HCT116 (cell line): ENCODE results near the gene CENPV.

Experiments used
- CBX3 ChIP-seq: IDR thresholded peaks from 2 replicates; pipeline ENCODE4 v1.6.1; 2012; ENCODE audit warnings: low read depth
- EZH2 ChIP-seq: fragments of 200-600 bp; sonication (generic); IDR thresholded peaks from 2 replicates; pipeline ENCODE4 v1.6.1; 2017; ENCODE audit warnings: antibody characterized with exemption, mixed run types
- EZH2phosphoT487 ChIP-seq: fragments of 200-600 bp; IDR thresholded peaks from 2 replicates; pipeline ENCODE4 v1.6.1; 2018; ENCODE audit warnings: antibody characterized with exemption, borderline replicate concordance
- POLR2A ChIP-seq: IDR thresholded peaks from 2 replicates; pipeline ENCODE4 v1.7.0; 2011; ENCODE audit warnings: borderline replicate concordance; ENCODE audit not compliant: insufficient read depth, insufficient read length; ENCODE audit errors: extremely low read depth
- POLR2AphosphoS5 ChIP-seq: IDR thresholded peaks from 2 replicates; pipeline ENCODE4 v1.6.1; 2011; ENCODE audit warnings: mild to moderate bottlenecking, low read depth, low read length, moderate library complexity
- SRF ChIP-seq: IDR thresholded peaks from 2 replicates; pipeline ENCODE4 v1.6.1; 2012; ENCODE audit warnings: low read depth
- TF ChIP-seq, protein P1 (sequence below): IDR thresholded peaks from 2 replicates; pipeline ENCODE4 v1.6.1; 2012
- TF ChIP-seq, protein P2 (sequence below), 3 experiments: fragments of 200-600 bp in 1 of 3; sonication (generic) in 1 of 3; IDR thresholded peaks in 2 of 3; conservative IDR thresholded peaks in 1 of 3; 2 replicates each; pipeline ENCODE4 v1.5.1; 2012 to 2017; ENCODE audit warnings: low read depth in 2 of 3, low read length in 2 of 3, antibody characterized with exemption in 1 of 3, borderline replicate concordance in 1 of 3, control low read depth in 1 of 3, mild to moderate bottlenecking in 1 of 3, mixed read lengths in 1 of 3, mixed run types in 1 of 3, moderate library complexity in 1 of 3; ENCODE audit not compliant: insufficient read depth in 1 of 3

DNA sequence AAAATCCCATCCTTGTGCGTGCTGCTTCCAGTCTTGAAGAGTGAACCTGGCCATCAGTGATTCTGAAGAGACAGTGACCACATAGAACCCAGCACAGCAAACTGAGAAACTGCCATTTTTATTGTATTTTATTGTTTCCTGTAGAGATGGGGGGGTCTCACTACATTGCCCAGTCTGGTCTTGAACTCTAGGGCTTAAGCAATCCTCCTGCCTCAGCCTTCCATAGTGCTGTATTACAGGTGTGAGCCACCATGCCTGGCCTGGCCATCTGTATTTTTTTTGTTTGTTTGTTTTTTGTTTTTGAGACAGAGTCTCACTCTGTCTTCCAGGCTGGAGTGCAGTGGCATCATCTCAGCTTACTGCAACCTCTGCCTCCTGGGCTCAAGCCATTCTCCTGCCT is 13.9 kb downstream of the CENPV start:
- no peak for TF ChIP-seq EZH2
- TF ChIP-seq POLR2A: no peak
- no peak for TF ChIP-seq CBX3
- TF ChIP-seq SRF: no peak
- TF ChIP-seq EZH2phosphoT487: no peak
- no peak for TF ChIP-seq POLR2AphosphoS5
- TF ChIP-seq, protein P1, sequence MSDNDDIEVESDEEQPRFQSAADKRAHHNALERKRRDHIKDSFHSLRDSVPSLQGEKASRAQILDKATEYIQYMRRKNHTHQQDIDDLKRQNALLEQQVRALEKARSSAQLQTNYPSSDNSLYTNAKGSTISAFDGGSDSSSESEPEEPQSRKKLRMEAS: no peak
- TF ChIP-seq, protein P2, sequence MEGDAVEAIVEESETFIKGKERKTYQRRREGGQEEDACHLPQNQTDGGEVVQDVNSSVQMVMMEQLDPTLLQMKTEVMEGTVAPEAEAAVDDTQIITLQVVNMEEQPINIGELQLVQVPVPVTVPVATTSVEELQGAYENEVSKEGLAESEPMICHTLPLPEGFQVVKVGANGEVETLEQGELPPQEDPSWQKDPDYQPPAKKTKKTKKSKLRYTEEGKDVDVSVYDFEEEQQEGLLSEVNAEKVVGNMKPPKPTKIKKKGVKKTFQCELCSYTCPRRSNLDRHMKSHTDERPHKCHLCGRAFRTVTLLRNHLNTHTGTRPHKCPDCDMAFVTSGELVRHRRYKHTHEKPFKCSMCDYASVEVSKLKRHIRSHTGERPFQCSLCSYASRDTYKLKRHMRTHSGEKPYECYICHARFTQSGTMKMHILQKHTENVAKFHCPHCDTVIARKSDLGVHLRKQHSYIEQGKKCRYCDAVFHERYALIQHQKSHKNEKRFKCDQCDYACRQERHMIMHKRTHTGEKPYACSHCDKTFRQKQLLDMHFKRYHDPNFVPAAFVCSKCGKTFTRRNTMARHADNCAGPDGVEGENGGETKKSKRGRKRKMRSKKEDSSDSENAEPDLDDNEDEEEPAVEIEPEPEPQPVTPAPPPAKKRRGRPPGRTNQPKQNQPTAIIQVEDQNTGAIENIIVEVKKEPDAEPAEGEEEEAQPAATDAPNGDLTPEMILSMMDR (IDR thresholded peaks at IDR 0.05 in 2 of 3, conservative IDR thresholded peaks at IDR 0.05 in 1 of 3; ENCODE audit: borderline replicate concordance in 1 of 3, insufficient read depth in 1 of 3, low read depth in 2 of 3, low read length in 2 of 3): no peak
